Activated CD4-positive, alpha-beta T cell treated with anti-CD3 and anti-CD28 coated beads, Interleukin-2, Interleukin-6, amounts not matched to agents 100 ng/mL and 50 ng/mL, durations not matched to agents 16 hours and 8 hours (primary cell): ENCODE data around the gene BEND3.
"Not testable (repeated sequence)": the region's sequence is repeated elsewhere in the genome, so short reads cannot be mapped to it uniquely, and the experiment has no call there.

Experiments used
- DNase-seq: peaks from one replicate; pipeline ENCODE4 v3.0.0-alpha.2; 2020

BEND3 gene

DNA sequence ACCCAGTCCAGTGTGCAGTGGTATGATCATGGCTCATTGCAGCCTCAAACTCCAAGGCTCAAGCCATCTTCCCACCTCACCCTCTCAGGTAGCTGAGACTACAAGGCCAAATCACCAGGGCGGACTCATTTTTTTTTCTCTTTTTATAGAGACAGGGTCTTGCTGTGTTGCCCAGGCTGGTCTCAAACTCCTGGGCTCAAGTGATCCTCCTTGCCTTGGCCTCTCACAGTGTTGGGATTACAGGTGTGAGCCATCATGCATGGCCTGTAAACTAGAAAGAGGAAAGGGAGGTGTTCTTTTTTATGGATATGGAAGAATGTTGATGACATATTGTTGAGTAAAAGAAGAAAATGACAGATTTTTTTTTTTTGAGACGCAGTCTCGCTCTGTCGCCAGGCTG lies 5.1 kb upstream of the BEND3 start:
- DNase-seq, result no peak

DNA sequence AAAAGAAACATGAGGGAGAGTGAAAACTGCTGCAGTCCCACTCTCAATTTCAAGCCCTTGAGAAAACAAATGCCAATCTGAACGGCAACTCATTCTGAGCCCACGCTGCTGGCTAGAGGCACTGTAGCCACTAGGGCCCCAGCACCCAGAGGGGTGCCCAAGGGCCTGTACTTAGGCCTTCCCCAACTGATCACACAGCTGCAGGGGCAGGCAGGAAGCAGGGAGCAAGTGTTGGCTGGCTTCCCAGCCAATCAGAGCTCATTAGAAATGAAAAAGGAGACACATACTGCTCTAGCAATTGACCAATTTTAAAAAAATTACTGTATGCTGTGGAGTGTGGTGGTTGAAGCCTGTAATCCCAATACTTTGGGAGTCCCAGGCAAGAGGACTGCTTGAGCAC lies 3.7 kb upstream of the BEND3 start:
- DNase-seq, result no peak

DNA sequence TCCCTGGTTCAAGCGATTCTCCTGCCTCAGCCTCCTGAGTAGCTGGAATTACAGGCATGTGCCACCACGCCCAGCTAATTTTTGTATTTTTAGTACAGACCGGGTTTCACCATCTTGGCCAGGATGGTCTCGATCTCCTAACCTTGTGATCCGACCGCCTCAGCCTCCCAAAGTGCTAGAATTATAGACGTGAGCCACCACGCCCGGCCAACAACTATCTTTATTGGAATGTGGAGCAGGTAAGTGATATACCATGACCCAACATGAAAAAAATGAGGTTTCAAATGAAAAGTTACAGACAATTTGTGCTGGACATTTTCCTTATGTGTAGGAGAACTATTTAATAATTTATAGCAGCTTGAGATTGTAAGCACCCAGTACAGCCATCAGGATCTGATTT lies 3.2 kb upstream of the BEND3 start:
- not testable (repeated sequence) for DNase-seq

DNA sequence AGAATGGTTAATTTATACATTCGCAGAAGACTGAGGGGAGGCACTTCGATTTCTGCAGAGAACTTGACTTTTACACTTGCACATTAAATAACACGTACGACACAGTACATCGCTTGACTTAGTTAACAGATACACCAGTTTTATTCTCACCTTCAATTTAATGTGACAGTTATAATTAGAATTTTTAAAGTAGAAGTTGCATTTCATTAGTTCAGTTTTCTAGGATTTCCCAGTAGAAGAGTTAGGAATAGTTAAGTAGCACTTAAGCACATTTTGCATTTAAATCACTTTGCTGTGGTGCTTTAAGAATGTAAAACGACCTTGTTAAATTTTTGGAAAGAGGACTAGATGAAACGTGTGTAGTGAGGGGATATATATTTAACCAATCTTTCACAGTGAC lies 1.6 kb upstream of the BEND3 start:
- no peak for DNase-seq

DNA sequence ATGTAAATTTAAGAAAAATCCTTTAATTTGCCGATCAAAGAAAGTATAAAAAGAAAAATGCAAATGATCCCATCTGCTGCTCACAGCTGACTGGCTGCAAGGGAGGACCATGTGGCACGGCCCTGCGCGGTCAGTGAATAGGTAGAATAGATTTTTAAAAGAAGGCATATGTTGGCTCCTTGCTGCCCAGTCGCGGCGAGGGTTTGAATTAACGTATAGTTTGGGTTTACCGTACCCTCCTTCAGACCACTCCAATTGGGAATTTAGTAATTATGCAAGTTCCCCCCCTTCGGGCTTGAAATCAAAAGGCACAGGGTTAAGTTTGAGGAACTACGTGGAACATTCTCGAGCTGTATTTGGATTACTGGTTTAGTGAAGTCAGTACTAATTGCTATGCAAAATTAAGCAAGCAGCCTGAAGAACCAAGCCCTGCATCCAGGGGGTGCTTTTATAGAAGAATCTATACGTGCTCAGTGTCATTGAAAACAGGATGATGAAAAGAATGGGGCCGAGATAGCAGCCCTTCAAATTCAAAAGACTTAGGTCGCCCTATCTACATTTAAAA lies 1.1 kb upstream of the BEND3 start:
- peak; percentile 37 for DNase-seq

DNA sequence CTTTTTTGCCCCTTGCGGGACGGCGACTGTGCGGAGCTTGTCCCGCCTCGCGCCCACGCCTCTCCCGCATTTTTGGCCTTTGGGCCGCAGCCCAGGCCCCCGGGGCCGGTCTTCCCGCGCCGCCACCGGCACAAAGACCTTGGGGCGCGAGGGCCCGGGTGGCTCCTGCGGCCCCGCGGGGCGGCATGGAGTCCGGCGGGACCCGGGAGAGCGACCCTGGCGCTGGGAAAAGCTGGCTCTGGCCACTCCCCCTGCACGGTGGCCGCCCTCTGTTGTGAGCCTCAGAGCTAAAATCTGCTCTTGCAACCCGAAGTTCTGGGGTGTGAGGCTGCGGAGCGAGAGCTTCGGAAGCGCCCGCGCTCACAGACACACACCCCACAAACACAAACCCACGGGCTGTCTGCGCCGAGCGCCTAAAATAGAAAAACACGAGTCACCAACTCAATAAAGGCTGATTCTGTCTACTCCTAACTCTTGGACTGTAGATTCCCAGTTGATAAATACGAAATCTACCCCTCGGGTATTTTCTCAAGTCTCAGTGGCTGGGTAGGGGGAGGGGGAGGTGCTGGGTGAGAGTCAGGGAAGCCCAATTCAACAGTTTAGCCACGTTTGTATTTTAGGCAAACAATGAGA lies 496 bp upstream of the BEND3 start:
- DNase-seq, result peak; percentile 55

DNA sequence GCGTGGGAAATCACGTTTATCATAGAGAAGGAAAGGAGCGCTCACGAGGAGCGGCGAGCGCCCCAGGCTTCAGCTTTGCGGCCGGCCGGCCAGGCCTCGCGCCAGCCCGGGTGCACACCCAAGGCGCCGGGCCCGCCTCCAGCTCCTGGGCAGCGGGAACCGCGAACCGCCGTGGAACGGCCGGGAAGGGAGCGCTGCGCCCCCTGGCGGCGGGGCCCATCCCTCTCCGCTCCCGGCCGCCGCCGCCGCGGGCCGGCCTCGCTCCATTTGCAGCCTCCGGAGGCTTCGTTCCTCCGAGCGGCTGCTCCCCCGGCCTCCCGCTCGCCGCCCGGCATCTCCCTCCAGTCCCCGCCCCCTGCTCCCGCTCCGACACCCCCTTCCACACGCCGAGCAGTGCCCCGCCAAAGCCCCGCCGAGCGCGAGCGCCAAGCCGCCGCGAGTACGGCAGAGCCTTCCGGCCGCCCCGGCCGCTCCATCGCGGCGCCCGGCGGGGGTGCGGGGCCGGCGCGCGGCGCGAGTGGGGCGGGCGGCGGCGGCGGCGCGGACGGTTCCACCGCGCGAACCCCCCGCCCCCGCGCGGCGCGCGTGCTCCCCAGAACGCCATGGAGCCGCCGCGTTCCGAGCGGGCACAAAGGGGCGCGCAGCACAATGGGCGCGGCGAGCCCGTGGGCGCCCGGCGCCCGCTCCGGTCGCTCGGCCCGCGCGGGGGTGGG lies 946 bp downstream of the BEND3 start:
- peak; percentile 84 for DNase-seq

DNA sequence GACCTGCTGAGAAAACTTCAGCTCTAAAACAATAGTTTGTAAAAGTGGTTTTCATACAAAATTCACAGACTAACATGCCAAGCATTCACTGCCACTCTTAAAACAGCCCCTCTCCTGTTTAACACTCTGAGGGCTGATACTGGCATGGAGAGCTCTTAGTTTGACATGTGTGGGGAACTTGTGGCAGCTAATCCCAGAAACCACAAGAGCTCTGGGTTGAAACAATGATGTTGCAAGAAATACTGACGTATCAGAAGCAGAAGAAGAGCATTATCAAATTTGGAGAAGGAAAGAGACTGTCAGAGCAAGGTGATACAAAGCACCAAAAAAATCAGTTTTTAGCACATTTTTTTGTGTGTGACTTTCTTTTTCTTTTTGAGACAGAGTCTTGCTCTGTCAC lies 5.1 kb downstream of the BEND3 start:
- no peak for DNase-seq

DNA sequence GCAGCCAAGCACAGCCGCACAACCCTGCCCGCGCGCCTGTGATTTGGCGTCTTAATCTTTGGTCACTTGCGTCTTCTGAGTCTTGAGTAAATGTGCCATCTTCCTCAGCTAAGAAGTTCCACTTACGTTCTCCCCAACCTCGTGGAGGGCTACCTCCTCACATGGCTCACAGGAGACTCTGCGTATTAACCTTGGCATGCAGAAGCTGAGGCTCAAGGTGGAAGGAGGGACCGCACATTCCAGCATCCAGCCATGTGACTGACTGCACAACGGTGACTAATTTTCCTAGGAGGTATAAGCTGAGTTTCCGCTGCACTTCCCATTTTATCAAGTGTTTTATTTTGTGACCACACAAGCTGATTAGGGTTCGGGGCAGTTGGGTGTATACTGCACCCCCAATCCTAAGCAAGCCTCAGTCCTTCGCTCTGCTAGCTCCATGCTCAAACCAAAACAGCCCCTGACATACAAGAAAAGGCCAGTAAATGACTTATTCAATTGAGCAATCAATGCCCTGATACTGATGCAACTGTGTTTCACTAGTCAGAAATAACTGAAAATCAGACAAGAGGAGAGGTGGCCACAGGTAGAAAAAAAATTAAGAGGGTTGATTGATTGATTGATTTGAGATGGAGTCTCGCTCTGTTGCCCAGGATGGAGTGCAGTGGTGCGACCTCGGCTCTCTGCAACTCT lies 7.0 kb downstream of the BEND3 start:
- DNase-seq, result no peak

DNA sequence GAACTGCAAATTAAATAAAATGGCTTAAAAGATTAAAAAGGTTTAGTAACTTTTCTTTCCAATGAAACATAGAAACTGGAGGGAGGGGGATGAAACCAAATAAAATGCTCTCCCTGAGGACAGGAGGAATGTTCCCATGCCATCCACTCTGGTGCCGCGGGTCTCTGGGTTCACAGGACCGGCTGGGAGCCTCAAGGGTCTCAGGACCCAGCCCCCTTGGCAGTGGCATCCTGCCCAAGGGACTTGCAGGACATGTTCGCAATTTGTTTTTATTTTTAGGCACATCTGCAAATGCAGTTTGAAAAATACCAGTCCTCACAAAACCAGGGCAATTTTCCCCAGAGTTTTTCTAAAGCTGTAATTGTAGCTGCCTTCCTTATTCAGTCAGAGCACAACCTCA lies 7.5 kb downstream of the BEND3 start:
- no peak for DNase-seq

DNA sequence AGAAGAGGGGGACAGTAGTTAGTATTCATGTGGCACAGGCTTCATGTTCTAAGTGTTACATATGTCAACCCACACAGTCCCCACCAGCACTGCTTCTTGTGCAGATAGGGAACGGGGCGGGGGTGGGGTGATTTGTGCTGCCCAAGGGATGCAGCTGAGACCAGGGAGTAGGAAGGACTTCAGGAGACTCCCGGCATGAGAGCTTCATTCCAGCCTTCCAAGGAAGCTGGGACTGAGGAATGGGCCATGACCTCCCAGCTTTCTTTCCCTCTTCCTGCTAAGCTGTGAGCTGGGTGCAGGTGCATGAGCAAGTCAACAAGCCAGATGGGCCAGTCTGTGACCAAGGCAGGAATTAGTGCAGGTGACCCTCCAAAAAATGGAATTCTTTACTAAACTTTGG lies 9.2 kb downstream of the BEND3 start:
- DNase-seq, result no peak

DNA sequence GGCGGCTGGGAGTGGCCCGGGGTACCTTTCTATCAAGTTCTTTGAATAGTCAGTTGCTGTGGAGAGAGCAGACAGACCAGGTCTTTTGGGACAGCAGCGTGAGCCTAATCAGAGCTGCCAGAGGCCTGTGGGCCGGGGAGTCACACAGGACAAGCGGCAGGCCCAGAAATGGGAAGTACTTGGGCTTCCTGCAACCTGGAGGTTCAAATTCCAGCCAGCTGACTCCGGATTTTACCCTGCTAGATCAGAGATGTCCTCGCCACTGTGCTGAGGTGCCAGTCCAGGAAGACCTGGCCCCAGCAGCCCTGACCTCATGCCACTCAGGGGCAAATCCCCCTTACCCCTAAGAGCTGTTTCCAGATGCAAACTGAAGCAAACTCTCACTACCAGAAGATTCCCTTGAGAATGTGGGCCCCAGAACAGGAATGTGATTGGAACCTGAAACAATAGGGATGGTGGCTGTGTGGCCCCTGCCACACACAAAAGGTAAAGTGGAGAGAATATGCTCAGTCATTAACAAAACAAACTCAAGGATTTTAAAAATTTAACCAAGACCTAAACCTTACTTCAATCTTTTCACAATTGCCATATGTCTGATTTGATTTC lies 9.7 kb downstream of the BEND3 start:
- DNase-seq, result no peak

DNA sequence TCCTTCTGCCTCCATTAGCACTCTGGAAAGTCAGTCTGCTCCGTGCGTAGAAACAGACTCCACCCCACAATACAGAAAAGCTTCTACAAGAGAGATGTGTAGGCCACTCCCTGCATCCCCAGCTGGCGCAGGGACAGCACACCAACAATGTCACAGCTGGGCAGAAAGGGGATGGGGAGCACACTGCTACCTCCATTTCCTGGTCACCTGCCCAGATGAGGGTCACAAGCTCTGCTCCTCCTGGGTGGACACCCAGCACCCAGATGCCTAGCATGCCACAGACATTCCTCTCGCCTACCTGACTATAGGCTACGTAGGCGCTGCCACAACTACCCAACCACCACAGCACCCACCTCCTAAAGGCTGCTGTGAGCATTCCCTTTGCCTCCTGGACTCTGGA lies 12.2 kb downstream of the BEND3 start:
- no peak for DNase-seq

DNA sequence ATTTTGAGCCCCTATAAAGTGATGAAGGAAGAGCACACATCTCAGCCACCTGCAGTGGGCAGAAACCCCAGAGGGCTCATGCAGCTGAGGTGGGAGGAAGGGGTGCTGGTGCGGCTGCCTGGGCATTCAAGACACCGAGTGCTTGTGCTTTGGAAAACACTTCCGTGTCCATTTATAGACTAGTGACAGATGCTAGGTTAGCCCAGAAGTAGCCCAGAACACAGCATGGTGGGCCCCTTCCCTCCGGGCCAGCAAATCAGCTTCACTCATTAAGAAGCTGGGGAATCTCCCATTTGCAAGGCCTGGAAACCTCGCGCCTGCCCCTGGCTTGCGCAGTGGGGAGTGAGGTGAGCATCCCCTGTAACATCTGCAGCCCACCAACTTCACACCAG lies 12.9 kb downstream of the BEND3 start:
- no peak for DNase-seq

DNA sequence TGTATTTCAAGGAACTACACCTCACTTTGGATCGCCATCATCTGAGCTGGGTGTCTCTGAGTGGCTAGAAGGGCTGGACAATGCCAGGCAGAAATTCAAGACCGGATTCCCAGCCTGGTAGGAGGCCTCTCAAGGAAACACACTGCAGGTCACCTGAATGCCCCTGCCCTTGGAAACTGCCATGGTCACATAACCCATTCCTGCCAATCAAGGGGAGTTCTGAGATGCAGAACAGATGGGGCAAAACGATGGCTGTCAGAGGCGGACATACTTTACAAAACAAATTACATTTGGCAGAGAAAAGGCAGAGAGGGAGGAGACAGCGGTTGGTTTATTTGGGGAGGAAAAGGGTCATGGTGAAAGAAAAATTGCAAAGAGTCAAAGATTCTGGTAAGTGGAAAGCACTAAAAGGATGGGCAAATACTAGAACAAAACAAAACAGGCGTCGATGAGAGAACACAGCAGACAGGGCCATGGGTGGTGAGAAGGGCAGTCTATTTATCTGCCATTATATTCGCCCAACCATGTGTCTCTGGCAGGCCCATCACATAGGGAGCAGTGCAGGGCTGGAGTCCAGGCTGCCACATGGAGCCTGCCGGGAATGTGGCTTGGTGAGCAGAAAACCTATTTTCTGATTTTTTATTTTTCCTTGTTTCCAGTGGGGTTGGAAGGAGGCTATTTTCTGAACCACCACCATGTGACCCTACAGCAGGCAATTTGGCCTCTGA lies 13.5 kb downstream of the BEND3 start:
- no peak for DNase-seq

DNA sequence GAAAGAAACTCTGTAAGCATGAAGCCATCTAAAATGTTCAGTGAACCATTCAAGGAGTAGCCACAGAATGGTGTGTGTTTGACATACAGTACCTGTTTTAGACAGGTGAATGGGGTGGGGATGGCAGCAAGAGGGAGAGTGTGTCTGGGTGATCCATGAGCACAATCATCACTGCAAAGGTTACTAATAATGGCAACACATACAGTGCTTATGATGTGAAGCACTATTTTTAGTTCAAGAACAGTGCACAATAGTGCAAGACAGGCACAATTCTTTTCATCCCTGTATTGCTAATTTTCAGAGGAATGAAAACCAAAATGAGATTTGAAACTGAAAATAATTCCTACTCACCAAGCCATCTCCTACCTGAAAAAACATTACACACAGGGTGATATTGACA lies 14.1 kb downstream of the BEND3 start:
- DNase-seq, result no peak

DNA sequence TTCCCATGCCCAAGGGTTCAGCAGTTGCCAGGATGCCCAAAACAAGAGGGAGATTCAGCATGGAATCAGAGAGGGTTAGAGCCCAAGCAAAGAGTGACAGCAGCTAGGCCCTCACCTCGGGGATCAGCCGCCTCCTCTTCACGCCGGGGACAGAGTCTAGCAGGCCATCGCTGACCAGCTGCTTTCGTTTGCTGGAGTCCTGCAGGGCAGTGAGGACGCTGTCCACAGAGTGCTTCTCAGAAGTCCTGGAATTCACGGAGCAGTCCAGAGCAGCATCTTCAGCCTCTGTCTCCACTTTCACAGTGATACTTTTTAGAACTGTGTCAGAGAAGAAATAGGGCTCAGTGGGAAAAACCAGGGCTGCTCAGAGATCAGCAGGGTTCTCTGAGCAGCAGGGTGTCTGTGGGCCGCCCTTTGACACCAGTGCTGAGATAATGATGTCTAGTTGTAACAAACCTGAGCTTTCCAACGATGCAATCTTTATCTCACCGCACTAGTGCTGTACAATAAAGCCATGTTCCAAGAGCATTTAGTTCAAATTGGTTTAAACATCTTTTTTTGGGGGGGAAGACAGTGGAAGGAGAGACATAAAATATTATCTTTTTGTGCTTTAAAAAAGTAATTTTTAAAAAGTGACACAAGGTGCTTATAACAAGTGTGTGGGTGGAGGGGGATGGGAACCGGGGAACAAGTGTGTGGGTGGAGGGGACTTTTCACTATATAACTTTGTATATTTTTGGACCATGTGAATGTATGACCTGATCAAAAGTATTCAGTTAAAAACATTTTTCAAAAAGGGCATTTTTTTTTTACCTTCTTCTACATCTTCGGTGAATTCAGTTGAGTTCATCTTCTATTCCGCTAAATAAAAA lies 16.6 kb downstream of the BEND3 start:
- DNase-seq, result no peak

DNA sequence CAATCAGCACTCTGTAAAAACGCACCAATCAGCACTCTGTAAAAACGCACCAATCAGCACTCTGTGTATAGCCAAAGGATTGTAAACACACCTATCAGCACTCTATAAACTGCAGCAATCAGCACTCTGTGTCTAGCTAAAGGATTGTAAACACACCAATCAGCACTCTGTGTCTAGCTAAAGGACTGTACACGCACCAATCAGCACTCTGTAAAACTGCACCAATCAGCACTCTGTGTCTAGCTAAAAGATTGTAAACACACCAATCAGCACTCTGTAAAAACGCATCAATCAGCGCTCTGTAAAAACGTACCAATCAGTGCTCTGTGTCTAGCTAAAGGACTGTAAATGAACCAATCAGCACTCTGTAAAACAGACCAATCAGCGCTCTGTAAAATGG lies 30.9 kb downstream of the BEND3 start:
- not testable (repeated sequence) for DNase-seq

DNA sequence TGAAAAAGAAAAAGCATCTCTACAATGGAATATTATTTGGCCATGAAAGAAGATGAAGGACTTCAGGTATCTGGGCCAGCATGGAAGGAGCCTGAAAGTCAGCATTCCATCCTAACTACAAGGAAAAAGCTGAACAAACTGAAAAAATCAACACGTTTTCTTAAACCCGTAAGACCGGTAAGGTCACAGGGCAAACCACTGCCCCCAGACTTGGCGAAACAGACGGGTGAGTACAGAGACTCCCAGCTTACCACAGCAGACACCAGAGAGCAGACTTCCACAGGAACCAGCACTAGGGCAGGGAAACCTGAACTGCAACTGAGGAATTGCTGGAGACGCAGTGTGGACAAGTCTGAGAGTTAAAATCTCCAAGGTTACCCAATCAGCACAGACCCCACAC lies 31.4 kb downstream of the BEND3 start:
- DNase-seq, result no peak

DNA sequence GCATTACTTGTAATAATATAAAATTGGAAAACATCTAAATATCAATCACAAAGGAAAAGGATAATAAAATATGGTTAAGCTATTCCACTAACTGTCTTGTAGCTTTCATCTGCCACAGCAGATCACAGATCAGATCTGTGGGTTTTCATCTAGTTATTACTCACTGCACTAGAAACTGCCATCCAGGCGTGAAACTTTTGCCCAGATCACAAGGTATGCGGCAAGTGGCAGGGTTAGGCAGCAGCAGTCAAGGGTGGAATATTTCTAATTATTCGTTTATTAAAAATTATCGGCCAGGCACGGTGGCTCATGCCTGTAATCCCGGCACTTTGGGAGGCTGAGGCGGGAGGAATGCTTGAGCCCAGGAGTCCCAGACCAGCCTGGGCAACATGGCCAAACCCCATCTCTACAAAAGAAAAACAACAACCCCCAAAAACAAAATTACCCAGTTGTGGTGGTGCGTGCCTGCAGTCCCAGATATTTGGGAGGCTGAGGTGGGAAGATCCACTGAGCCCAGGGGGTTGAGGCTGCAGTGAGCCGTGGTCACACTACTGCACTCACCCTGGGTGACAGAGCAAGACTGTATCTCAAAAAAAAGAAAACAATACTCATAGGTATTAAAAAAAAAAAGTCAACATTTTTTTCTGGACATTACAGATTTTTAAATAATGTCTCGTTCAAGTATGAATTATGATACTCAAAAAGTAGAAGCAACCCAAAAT lies 32.1 kb downstream of the BEND3 start:
- DNase-seq, result peak; percentile 71

DNA sequence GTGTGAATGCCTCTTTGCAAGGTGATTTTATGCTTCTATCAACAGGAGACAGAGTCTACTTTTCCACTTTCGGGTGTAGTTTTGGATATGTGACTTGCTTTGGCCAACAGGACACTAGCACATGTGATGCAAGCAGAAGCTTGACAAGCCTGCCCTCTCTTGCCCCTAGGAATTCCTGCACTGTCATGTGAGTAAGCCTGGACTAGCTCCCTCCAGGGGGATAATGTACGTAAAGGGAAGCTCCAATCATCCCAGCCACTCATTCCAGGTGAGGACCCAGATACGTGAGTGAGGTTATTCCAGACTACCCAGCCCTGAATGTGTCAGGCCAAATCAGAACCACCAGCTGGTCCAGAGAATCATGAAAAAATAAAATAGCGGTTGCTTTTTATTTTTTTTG lies 33.3 kb downstream of the BEND3 start:
- no peak for DNase-seq
